AG04449 (cell line): ENCODE results near the gene SUPT3H.

ENCODE experiments used
- CTCF ChIA-PET: fragments of 350-600 bp; formaldehyde crosslinking; extraction: SDS; loops from one replicate; lab custom pipeline; 2021; ENCODE audit warnings: antibody characterized with exemption; lab: Yijun Ruan, JAX
- POLR2A ChIA-PET: fragments of 400-600, 350-600 bp; formaldehyde crosslinking; extraction: SDS; loops from one replicate; lab custom pipeline; 2020; ENCODE audit warnings: antibody characterized with exemption, inconsistent platforms; lab: Yijun Ruan, JAX
- DNase-seq: peaks from one replicate; pipeline ENCODE4 v3.0.0-alpha.2; 2010; ENCODE audit warnings: low read depth, low spot score
- H3K4me3 ChIP-seq: 2 replicates; pipeline ENCODE4 v1.5.1; 2011; ENCODE audit warnings: low read depth, mild to moderate bottlenecking, control low read depth, low read length
- TF ChIP-seq, protein P1 (sequence below): IDR thresholded peaks from one replicate; pipeline ENCODE4 v1.5.1; 2011; ENCODE audit warnings: mild to moderate bottlenecking, moderate library complexity, low read length, control low read depth, inconsistent platforms; ENCODE audit not compliant: insufficient read depth; ENCODE audit errors: missing control alignments

The SUPT3H gene

DNA sequence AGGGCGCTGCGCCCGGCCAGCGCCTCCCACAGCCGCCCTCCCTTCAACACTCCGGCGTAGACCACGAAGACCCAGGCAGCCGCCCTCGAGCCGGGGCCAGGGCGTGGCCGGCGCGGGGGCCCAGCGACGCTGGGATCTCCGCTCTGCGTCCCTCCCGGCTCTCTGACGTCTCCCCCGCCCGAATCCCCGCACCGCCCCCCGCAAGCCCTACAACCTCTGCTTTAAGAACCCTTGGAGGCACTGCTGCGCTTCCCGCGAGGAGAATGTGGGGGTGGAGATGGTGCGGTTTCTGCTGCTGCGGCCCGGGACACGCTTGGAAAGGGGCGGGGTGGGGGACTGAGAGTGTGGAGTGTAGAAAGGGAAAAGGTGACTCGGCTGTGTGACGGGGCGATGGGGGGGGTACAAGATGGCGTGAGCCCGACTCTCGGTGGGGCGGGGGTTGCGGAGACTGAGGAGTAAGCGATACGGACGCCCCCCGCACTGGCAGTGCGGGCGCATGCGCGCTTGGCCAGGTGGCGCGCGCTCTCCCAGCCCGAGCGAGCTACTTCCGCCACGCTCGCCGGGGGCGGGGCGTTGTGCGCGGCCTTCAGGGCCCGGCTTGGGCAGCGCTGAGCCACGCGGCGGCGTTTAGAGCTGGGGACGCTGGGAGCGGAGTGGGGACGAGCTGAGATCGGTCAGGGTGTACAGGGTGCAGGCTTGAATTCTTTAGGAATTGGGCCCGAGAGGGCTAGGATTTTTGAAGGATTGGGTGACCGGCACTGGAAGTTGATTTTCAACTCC, at the start of gene SUPT3H:
SUPT3H (minus strand) TSS at position 381 of the 780 bp plus-strand sequence.
- TF ChIP-seq, protein P1, sequence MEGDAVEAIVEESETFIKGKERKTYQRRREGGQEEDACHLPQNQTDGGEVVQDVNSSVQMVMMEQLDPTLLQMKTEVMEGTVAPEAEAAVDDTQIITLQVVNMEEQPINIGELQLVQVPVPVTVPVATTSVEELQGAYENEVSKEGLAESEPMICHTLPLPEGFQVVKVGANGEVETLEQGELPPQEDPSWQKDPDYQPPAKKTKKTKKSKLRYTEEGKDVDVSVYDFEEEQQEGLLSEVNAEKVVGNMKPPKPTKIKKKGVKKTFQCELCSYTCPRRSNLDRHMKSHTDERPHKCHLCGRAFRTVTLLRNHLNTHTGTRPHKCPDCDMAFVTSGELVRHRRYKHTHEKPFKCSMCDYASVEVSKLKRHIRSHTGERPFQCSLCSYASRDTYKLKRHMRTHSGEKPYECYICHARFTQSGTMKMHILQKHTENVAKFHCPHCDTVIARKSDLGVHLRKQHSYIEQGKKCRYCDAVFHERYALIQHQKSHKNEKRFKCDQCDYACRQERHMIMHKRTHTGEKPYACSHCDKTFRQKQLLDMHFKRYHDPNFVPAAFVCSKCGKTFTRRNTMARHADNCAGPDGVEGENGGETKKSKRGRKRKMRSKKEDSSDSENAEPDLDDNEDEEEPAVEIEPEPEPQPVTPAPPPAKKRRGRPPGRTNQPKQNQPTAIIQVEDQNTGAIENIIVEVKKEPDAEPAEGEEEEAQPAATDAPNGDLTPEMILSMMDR, result peak; percentile 55
- peak; percentile 57 for DNase-seq
- CTCF ChIA-PET, result interaction anchor here (0.8 to 2.5 kb wide), 11 partner anchors 8 to 902 kb away, joined by 3 to 13 read pairs (median 4); no protein-coding TSS in a partner anchor
- H3K4me3 ChIP-seq, result peak within 1 kb of the TSS; percentile 74
- POLR2A ChIA-PET, result interaction anchor here (0.7 to 1.3 kb wide), 8 partner anchors 9 to 337 kb away, joined by 3 to 6 read pairs (median 4); no protein-coding TSS in a partner anchor

DNA sequence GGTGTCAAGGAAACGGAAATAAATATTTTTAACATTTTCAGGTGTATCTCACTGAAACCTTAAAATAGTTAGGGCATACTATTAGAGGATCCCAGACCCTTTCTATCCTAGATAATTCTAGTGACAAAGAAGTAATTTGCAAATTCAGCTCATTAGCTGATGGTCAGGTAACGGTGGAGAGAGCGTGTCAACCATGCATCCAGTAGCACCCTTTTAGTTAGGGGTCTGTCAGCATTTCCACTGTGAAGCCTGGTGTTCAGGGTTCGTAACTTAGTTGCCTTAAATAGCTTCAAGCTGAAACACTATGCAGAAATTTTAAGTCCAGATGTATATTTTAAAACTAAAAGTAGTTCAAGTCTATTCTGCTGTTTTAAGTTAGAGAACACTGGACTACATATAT, 48.5 kb upstream of the SUPT3H start:
- TF ChIP-seq, protein P1, result no peak
- ChIA-PET CTCF (interaction anchor here (0.9 to 1.7 kb wide), 6 partner anchors 288 to 951 kb away, joined by 3 to 7 read pairs (median 4); no protein-coding TSS in a partner anchor), POLR2A (no interaction called here)
- no peak for DNase-seq
- H3K4me3 ChIP-seq, result no peak overlapping the region

DNA sequence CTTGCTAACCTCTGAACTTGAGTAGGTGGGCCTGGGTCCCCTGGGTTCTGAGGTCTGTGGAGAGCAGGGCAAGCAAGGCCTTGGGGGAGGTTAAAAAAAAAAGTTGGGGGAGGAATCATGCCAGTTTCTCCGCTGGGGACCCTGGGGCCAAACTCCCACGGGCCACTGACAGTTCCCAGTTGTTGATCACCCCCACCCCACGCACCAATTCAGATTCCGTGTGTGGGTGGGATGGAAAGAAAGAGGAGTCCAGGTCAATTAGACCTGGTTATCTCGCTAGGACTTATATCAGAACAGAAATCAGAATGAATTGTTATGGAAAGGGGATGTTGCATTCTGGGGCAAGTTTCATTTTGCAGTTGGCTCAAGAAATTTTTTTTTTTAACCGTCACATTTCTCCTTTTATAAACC, 46.7 kb upstream of the SUPT3H start:
- TF ChIP-seq, protein P1, result no peak
- DNase-seq, result no peak
- H3K4me3 ChIP-seq, result peak overlapping the region; percentile 96
- ChIA-PET CTCF (interaction anchor here (1.0 to 1.2 kb wide), 2 partner anchors 290 to 794 kb away, joined by 3 read pairs; no protein-coding TSS in a partner anchor), POLR2A (no interaction called here)

DNA sequence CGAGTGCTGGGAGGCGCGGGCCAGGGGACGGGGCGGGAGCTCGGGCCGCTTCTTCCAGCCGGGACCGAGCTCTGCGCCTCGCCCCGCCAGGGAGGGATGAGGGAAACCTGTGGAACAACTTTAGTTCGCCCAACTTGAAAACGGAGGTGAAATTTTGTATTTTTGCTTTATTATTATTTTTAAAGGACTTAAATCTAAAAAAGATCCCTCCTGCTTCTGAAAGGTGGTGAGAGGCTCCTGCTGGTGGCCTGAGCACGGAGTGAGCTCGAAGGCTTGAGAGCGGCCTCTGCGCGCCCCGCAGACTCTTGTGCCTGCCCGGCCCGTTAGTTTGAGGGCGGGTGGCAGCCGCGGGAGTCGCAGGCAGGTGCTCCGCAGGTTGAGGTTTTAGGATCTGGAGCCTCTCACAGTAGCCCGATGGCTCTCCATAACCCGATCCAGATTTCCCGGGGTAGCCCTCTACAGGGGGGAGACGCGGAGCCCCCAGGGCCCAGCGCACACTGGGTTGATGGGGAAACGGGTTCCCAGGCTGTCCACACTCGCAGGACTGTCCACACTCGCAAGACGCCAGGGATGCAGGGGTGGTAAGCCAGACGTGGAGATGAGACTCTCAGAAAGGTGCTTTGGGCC, 46.2 kb upstream of the SUPT3H start:
- ChIA-PET CTCF (interaction anchor here (1.0 kb wide), 2 partner anchors 291 kb away, joined by 3 read pairs; no protein-coding TSS in a partner anchor), POLR2A (no interaction called here)
- peak overlapping the region; percentile 96 for H3K4me3 ChIP-seq
- TF ChIP-seq, protein P1, result no peak
- no peak for DNase-seq

DNA sequence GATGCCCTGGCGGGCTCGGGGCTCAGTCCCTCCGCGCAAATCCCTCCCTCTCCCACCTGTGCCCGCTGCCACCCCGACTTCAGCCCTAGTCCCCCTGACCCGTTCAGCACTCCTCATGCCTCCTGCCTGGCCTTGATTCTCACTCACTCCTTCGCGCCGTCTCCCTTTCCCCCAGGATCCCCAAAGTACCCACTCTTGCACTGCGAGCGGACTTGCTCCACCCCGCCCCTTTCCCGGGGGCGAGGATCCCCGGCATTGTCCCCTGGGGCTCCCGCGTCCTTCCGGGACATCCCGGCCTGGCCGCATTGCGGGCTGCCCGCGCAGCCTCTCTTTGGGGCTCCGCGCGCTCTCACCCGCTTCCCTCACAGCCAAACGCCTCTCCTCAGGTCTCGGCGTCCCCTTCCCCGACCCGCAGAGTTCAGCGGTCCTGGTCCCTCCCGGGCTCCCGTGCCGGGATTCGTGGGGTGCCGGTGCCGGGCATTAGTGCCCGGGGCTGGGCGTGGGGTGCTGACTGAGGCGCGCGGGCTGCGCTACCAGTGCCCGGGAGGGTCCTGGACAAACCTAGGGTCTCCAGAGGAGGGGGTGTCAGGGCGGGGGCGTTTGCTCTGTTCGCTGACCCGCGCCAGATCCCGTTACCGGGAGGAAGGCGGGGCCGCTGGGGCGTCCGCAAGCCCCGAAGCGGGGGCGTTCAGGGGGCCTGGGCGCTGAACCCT, 45.5 kb upstream of the SUPT3H start:
- no peak for DNase-seq
- TF ChIP-seq, protein P1, result no peak
- H3K4me3 ChIP-seq, result peak overlapping the region; percentile 96
- ChIA-PET CTCF (interaction anchor here (1.0 kb wide), 1 partner anchor 292 kb away, joined by 3 read pairs; no protein-coding TSS in a partner anchor), POLR2A (no interaction called here)
